GM19099 (cell line): ENCODE results near the gene RNF128.

Experiments used
- POLR2A ChIP-seq: IDR thresholded peaks from 3 replicates; pipeline ENCODE4 v1.6.1; 2011; ENCODE audit warnings: low read depth; ENCODE audit not compliant: insufficient read length; ENCODE audit errors: extremely low read depth

RNF128 gene

GRCh38 chrX:106811131-106811910, 84.8 kb downstream of the RNF128 start:
- no peak for TF ChIP-seq POLR2A
